ENCODE results near the gene C1orf105. TPM values are rescaled to one million over a fixed set of nuclear protein-coding genes. Genes with fewer than 3 reads are reported as not detected.
A peak's percentile ranks its signal among the peaks of the same experiment; 100 is the strongest.

C1orf105 gene
- total RNA-seq, 1 donor from 2014 or later = not detected

GRCh38 chr1:172378109-172378760 lies 42.2 kb upstream of the C1orf105 start:
- H3K4me3 Mint-ChIP-seq = no peak overlapping the region
- TF ChIP-seq CTCF (conservative IDR thresholded peaks at IDR 0.05) = no peak
- H3K27me3 Mint-ChIP-seq = no peaks in the 10 kb centered on the region
- DNase-seq (ENCODE audit: extremely low spot score, unreplicated experiment) = no peak
- no peak overlapping the region for H3K27ac Mint-ChIP-seq
- H3K4me1 Mint-ChIP-seq (ENCODE audit: unreplicated experiment) = peaks cover 49% of the 10 kb centered on the region
- no peaks in the 10 kb centered on the region for H3K9me3 Mint-ChIP-seq
- no peaks in the 10 kb centered on the region for H3K36me3 Mint-ChIP-seq

DNA sequence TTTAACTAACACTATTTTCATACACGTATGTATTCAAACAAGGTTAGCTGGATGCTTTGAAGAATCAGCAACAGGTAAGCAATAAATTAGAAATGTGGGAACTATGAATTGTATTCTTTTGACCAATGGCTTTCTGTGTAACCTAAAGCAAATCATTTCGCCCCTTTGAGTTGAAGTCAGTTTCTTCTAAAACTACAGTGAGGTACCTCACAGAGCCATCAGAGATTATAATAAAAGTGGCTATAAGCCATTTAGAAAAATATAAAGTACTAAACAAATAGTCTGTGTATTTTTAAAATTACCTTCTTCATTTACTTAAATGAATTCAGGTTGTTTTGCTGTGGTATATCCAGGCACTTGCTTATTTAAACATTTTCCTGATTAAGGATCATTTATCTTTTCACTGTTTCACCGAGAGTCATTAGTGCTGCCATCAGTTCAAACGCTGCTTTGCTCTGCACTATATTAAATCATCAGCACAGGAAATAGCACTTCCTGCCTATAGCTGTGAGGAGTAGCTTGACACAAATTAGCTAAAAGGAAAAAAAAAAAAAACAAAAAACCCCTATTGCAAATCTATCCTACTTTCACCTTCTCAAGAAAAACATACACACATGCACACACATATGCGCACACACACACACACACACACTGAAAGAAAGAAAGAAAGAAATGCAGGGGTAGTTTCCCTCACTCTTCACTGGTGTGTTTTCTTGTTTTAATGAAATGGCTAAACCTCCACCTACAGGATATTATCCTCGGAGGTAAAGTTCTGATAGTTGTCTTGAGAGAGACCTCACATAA lies 39.8 kb upstream of the C1orf105 start:
- Mint-ChIP-seq H3K9me3 (no peaks in the 10 kb centered on the region), H3K4me1 (ENCODE audit: unreplicated experiment) (peaks cover 66% of the 10 kb centered on the region), H3K27ac (peak overlapping the region; percentile 20), H3K4me3 (peak overlapping the region; percentile 26), H3K36me3 (peaks cover 5% of the 10 kb centered on the region), H3K27me3 (no peaks in the 10 kb centered on the region)
- no peak for DNase-seq (ENCODE audit: extremely low spot score, unreplicated experiment)
- no peak for TF ChIP-seq CTCF (conservative IDR thresholded peaks at IDR 0.05)

- H3K4me1 Mint-ChIP-seq (ENCODE audit: unreplicated experiment) = peaks cover 62% of the 10 kb centered on the region
- TF ChIP-seq CTCF (conservative IDR thresholded peaks at IDR 0.05) = no peak
These were observed 38.5 kb upstream of the C1orf105 start for GRCh38 chr1:172381946-172382345.

DNA sequence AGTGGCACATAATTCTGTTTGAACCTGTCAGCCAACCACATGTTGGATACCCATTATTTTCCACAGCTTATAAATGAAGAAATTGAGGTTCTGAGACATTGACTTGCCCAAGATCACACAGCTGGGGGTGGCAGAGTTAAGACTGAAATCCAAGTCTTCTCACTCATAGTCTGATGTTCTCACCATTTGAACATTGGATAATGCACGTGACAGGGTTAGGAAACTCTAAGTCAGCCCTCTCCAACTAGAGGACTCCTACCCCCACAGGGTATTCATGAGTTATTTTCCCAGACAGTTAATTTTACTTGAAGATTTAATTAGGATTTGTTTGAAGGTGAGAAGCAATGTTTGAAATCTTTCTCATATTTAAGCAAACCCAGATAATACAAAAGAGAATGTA lies 38.1 kb upstream of the C1orf105 start:
- no peak for TF ChIP-seq CTCF (conservative IDR thresholded peaks at IDR 0.05)
- H3K4me1 Mint-ChIP-seq (ENCODE audit: unreplicated experiment) = peaks cover 62% of the 10 kb centered on the region
- DNase-seq (ENCODE audit: extremely low spot score, unreplicated experiment) = no peak
- H3K27me3 Mint-ChIP-seq = no peaks in the 10 kb centered on the region
- no peak overlapping the region for H3K4me3 Mint-ChIP-seq
- no peaks in the 10 kb centered on the region for H3K9me3 Mint-ChIP-seq
- H3K36me3 Mint-ChIP-seq = peaks cover 8% of the 10 kb centered on the region
- peak overlapping the region; percentile 75 for H3K27ac Mint-ChIP-seq

More at GRCh38 chr1:172381946-172382345, 38.5 kb upstream of the C1orf105 start:
- peaks cover 8% of the 10 kb centered on the region for H3K36me3 Mint-ChIP-seq
- H3K9me3 Mint-ChIP-seq = no peaks in the 10 kb centered on the region
- H3K4me3 Mint-ChIP-seq = peak overlapping the region; percentile 60
- no peak for DNase-seq (ENCODE audit: extremely low spot score, unreplicated experiment)
- H3K27me3 Mint-ChIP-seq = no peaks in the 10 kb centered on the region
- H3K27ac Mint-ChIP-seq = peak overlapping the region; percentile 75

- Mint-ChIP-seq H3K36me3 (peaks cover 8% of the 10 kb centered on the region), H3K27ac (peak overlapping the region; percentile 75), H3K27me3 (no peaks in the 10 kb centered on the region), H3K9me3 (no peaks in the 10 kb centered on the region), H3K4me1 (ENCODE audit: unreplicated experiment) (peaks cover 60% of the 10 kb centered on the region), H3K4me3 (peak overlapping the region; percentile 58)
- no peak for TF ChIP-seq CTCF (conservative IDR thresholded peaks at IDR 0.05)
- no peak for DNase-seq (ENCODE audit: extremely low spot score, unreplicated experiment)
These were observed 37.5 kb upstream of the C1orf105 start for GRCh38 chr1:172382990-172383389.
